Measurements from ENCODE around the gene TK2.

GRCh38 chr16:66516808-66517585 lies 32.9 kb downstream of the TK2 start:
- TF ChIP-seq CTCF (conservative IDR thresholded peaks at IDR 0.05; ENCODE audit: low read length) (no peak), EZH2phosphoT487 (IDR thresholded peaks at IDR 0.05; ENCODE audit: borderline replicate concordance) (no peak)

Data from Loucy (cell line).